KMS-11 (cell line): ENCODE data around the gene TRPC1.

Source experiments
- H2AFZ ChIP-seq: fragments of 200-600 bp; sonication (generic); 2 replicates; pipeline ENCODE4 v1.6.1; 2016; ENCODE audit warnings: antibody characterized with exemption, mixed run types, low read depth
- H3K27ac ChIP-seq: fragments of 200-600 bp; sonication (generic); 2 replicates; pipeline ENCODE4 v1.6.1; 2016; ENCODE audit warnings: mild to moderate bottlenecking, mixed run types
- H3K27me3 ChIP-seq: fragments of 200-600 bp; sonication (generic); 2 replicates; pipeline ENCODE4 v1.6.1; 2017; ENCODE audit warnings: mild to moderate bottlenecking, low read depth, mixed run types, moderate library complexity; ENCODE audit not compliant: insufficient read depth
- H3K36me3 ChIP-seq: fragments of 200-600 bp; sonication (generic); 2 replicates; pipeline ENCODE4 v1.6.1; 2017; ENCODE audit warnings: mild to moderate bottlenecking, mixed run types; ENCODE audit not compliant: insufficient read depth
- H3K4me1 ChIP-seq: fragments of 200-600 bp; sonication (generic); 2 replicates; pipeline ENCODE4 v1.6.1; 2016; ENCODE audit warnings: mild to moderate bottlenecking, low read depth, mixed run types; ENCODE audit not compliant: poor library complexity, severe bottlenecking
- H3K4me2 ChIP-seq: fragments of 200-600 bp; sonication (generic); 2 replicates; pipeline ENCODE4 v1.7.0; 2016; ENCODE audit warnings: mild to moderate bottlenecking, mixed run types
- H3K4me3 ChIP-seq: fragments of 200-600 bp; sonication (generic); IDR thresholded peaks from 2 replicates; pipeline ENCODE4 v1.6.1; 2017; ENCODE audit warnings: low read depth, low read length, mixed read lengths; ENCODE audit not compliant: insufficient read depth
- H3K79me2 ChIP-seq: fragments of 200-600 bp; sonication (generic); 2 replicates; pipeline ENCODE4 v1.6.1; 2016; ENCODE audit warnings: low read depth, mixed run types; ENCODE audit not compliant: insufficient read depth
- H3K9ac ChIP-seq: fragments of 200-600 bp; sonication (generic); 2 replicates; pipeline ENCODE4 v1.6.1; 2016; ENCODE audit warnings: mild to moderate bottlenecking, mixed run types
- H4K20me1 ChIP-seq: fragments of 200-600 bp; sonication (generic); 2 replicates; pipeline ENCODE4 v1.6.1; 2016; ENCODE audit warnings: mild to moderate bottlenecking, mixed run types; ENCODE audit not compliant: insufficient read depth
- TF ChIP-seq, protein P1 (sequence below): fragments of 200-600 bp; sonication (generic); conservative IDR thresholded peaks from 2 replicates; pipeline ENCODE4 v1.6.1; 2017; ENCODE audit warnings: low read depth, mild to moderate bottlenecking, antibody characterized with exemption, low read length, moderate library complexity, mixed read lengths

Gene TRPC1

DNA sequence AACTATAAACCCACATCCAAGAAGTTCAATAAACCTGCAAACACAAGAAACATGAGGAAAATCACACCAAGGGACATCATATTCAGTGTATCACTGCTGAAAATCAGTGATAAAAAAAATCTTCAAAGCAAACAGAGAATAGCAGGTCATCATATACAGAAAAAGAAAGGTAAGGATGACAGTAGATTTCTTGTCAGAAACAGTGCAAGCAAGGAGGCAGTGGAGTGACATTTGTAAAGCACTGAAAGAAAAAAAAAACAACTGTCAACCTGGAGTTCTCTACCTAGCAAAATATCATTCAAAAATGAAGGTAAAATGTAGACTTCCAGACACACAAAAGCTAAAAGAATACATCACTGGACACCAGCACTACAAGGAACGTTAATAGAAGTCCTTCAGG, 71.5 kb downstream of the TRPC1 start:
- Histone ChIP-seq H3K27me3 (no peaks in the 10 kb centered on the region), H3K79me2 (no peaks in the 10 kb centered on the region), H3K4me2 (no peak overlapping the region), H4K20me1 (no peaks in the 10 kb centered on the region), H3K36me3 (no peaks in the 10 kb centered on the region), H3K4me3 (no peak overlapping the region), H2AFZ (no peak overlapping the region), H3K4me1 (no peaks in the 10 kb centered on the region), H3K9ac (no peak overlapping the region), H3K27ac (no peak overlapping the region)
- TF ChIP-seq, protein P1, sequence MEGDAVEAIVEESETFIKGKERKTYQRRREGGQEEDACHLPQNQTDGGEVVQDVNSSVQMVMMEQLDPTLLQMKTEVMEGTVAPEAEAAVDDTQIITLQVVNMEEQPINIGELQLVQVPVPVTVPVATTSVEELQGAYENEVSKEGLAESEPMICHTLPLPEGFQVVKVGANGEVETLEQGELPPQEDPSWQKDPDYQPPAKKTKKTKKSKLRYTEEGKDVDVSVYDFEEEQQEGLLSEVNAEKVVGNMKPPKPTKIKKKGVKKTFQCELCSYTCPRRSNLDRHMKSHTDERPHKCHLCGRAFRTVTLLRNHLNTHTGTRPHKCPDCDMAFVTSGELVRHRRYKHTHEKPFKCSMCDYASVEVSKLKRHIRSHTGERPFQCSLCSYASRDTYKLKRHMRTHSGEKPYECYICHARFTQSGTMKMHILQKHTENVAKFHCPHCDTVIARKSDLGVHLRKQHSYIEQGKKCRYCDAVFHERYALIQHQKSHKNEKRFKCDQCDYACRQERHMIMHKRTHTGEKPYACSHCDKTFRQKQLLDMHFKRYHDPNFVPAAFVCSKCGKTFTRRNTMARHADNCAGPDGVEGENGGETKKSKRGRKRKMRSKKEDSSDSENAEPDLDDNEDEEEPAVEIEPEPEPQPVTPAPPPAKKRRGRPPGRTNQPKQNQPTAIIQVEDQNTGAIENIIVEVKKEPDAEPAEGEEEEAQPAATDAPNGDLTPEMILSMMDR = no peak

DNA sequence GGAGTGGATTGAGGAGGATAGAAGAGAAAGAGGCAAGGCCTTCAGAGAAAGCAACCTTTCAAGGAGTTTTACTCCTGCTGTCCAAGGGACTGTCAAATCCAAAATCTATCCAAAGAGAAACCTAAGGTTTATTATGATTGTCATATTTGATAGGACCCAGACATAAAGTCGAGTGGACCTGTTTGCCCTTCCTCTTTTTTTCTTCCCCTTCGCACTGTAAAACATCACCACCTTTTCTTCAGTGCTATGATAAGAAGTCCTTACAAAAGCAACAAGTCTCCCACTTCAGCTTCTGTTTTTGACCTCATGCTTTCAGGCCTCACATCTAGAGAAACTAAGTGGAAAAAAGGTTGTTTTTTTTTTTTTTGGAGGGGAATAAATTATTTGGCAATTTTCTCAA, 73.0 kb downstream of the TRPC1 start:
- Histone ChIP-seq H3K4me2 (no peak overlapping the region), H3K4me3 (no peak overlapping the region), H2AFZ (no peak overlapping the region), H4K20me1 (no peaks in the 10 kb centered on the region), H3K36me3 (no peaks in the 10 kb centered on the region), H3K27ac (no peak overlapping the region), H3K79me2 (no peaks in the 10 kb centered on the region), H3K4me1 (no peaks in the 10 kb centered on the region), H3K27me3 (no peaks in the 10 kb centered on the region), H3K9ac (no peak overlapping the region)
- TF ChIP-seq, protein P1 = no peak

DNA sequence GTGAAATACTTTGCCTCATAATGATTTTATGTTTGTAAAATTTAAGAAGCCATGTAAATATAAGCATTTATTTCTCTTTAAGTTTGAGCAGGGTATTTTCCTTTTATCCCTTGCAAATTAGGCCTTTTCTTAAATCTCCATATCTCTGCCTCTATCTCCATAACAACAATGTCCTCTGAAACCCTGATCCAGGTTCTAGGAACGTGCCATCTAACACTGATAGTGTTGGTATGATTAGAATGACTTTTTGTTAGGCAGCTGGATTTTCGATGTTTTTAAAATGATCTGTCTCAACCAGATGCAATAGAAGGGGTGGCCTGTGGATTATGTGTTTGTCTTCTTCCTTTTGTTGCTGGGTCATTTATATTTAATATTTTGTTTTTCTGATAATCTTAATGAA, 77.9 kb downstream of the TRPC1 start:
- TF ChIP-seq, protein P1 = no peak
- no peak overlapping the region for H3K9ac ChIP-seq
- no peaks in the 10 kb centered on the region for H4K20me1 ChIP-seq
- H3K79me2 ChIP-seq = no peaks in the 10 kb centered on the region
- no peak overlapping the region for H3K4me2 ChIP-seq
- no peak overlapping the region for H3K27ac ChIP-seq
- no peak overlapping the region for H2AFZ ChIP-seq
- H3K4me1 ChIP-seq = no peaks in the 10 kb centered on the region
- H3K27me3 ChIP-seq = no peaks in the 10 kb centered on the region
- no peaks in the 10 kb centered on the region for H3K36me3 ChIP-seq
- no peak overlapping the region for H3K4me3 ChIP-seq

DNA sequence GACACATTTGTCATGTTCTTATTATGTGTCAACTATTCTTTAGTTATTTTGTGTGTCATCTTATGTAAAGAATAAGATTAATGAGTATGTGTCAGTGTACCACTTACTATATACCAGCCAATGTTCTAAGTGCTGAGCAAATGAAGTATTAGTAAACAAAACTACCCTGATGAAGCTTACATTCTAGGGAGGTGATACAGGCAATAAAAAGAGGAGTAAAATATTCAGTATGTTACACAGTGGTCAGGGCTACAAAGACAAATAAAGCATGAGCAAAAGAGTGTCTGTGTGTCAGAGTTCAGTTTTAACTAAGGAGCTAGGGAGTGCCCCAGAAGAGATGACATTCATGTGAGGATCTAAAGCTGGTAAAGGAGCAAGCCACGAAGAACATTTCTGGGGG, 79.1 kb downstream of the TRPC1 start:
- Histone ChIP-seq H3K4me1 (no peaks in the 10 kb centered on the region), H3K9ac (no peak overlapping the region), H2AFZ (no peak overlapping the region), H3K4me3 (no peak overlapping the region), H3K27ac (no peak overlapping the region), H4K20me1 (no peaks in the 10 kb centered on the region), H3K4me2 (no peak overlapping the region), H3K36me3 (no peaks in the 10 kb centered on the region), H3K27me3 (no peaks in the 10 kb centered on the region), H3K79me2 (no peaks in the 10 kb centered on the region)
- TF ChIP-seq, protein P1 = no peak
